Smooth muscle cell of the brain vasculature (primary cell): Measurements from ENCODE around the gene CDH26.
"Not testable (repeated sequence)": the region's sequence is repeated elsewhere in the genome, so short reads cannot be mapped to it uniquely, and the experiment has no call there.

ENCODE experiments used
- DNase-seq: peaks from one replicate; pipeline ENCODE4 v3.0.0-alpha.2; 2012; ENCODE audit warnings: low read depth, low spot score

The CDH26 gene

GRCh38 chr20:60011512-60012507 lies 53.6 kb downstream of the CDH26 start:
- DNase-seq = no peak

DNA sequence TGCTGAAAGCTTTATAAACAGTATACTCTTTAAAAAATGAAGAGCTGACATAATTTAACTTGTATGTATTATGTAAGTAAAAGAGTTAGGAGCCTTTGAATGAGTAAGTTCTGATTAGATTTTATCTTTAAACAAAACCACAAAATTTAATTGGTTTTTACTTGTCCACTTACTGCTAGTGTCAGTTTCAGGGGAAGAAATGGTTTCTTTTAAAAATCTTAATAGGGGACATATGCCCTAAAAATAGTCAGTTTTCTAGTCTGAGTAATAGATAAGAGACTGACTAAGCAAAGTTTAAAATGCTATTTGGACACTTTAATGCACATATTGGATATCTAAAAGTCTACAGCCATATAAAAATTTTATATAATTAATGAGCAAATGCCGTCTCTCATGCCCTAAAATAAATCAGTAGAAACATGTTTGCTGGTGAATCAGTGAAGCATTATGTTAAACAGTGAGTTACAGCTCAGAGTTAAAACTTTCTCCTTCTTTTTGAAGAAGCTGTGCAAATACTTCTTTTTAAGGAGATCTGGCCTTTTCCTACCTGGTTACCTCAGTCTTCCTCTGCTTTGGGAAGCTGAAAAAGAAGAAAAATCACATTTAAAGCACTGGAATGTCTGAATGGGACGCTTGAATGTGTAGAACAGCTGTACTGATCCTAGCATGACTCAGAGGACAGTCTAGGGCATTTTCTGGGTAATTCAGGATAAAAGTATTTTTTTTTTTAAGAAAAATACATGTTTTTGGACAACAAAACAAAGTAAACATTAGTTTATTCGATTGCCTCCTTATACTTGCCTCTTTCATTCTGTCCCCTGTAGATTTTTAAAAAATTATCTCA lies 55.3 kb downstream of the CDH26 start:
- no peak for DNase-seq

- no peak for DNase-seq
These were observed 58.2 kb downstream of the CDH26 start for GRCh38 chr20:60016406-60016805.

DNA sequence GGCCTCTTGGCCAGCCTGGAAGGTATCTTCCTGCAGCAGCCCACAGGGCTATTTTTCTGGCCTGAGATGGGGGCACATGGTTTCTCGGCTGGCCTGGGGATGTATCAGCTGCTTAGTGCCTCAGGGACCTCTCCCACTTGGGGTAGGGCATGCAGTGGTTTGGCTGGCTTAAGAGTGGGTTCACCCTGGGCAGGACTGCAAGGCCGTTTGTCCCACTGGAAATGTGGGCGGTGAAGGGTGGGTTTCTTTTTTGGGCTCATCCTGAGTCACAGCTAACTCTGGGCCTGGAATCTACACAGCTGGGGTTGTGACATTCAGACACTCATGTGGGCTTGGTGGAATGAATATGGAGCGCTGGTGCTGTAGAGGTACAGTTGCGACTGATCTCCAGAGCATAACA lies 62.0 kb downstream of the CDH26 start:
- no peak for DNase-seq

GRCh38 chr20:60021104-60021503 lies 62.9 kb downstream of the CDH26 start:
- no peak for DNase-seq

GRCh38 chr20:60022849-60023248 lies 64.6 kb downstream of the CDH26 start:
- no peak for DNase-seq

DNA sequence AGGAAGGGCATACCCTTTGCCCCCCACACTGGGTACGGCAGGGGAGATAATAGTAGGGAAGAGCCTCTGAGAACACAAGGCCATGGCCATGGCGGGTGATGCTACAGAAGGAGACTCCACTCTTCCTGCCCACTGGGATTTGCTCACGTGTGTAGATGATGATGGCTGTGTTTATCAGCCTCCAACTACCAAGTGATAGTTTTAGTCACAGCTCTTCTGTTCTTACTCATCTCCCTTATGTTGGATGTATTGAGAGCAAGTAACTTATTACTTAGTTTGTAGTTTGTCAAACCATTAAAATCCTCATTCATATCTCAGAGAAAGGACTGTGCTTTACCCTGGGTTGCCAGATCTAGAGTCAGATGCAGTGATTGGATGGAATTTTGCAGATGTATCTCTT lies 66.0 kb downstream of the CDH26 start:
- no peak for DNase-seq

DNA sequence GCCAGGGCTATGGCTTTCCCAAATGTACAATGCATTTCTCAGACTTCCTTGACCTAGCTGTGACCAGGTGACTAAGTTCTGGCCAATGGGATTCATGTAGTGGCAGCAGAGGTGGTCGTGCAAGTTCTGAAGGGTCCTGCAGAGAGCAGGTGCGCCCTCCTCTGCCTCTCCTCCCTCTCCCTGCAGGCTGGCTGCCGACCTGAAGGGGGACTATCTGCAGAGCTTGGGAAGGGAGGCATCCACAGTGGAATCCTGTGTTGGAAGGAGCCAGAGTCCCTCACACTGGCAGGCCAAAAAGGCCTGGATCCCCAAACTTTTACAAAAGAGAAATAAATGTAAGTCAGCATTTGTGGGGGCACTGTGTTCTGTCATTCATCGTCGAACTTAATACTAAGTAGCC lies 66.6 kb downstream of the CDH26 start:
- no peak for DNase-seq

DNA sequence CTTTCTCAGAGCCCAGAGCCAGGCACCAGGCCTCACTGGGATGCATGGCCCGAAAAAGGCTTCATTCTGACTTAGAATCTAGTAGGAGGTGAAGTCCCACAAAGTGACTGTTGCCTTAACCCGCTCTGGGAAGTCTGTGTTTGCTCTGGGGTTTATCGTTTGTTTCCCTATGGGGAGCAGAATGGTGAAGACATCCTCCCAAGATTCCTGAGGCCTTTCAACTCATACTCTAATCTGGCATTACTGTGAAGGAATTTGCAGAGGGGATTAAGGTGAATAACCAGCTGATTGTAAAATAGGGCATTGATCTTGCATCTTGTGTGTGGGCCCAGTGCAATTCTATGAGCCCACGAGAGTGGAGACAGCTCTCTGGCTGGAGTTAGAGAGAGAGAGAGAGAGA lies 67.8 kb downstream of the CDH26 start:
- DNase-seq = no peak

DNA sequence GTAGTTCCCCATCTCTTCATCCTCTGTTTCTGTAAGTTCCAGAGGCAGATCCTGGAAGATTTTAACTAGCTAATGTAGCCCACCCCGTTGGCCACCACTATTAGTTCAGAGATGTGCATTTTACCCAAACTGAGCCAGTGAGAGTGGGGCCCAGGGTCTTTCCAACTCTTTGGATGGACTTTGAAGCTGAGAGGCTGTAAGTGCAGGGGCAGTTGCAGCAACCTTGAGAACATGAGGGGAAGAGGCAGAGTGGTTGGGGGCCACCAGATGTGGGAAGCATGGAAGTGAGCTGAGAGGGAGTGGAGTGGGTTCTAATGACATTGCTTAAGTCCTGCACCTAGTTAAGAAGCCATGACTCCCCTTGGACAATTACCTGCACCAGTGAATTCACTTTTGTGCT lies 72.2 kb downstream of the CDH26 start:
- DNase-seq = no peak

DNA sequence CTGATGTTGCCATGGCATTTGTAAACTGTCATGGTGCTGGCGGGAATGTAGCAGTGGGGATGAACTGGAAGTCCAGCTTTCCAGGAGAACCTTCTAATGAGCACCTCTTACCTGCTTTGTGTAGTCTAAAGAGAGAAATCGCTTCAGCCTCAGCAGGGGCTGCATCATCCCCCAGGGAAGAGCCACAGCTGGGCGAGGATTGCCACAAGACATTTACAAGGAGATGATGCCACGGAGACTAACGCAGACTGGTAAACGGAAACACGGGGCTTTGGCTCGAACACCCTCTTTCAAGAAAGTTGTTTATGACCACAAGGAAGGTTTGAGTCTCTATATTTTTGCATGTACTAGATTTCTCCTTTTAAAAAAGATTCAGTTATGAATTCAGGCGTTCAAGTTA lies 72.9 kb downstream of the CDH26 start:
- no peak for DNase-seq

DNA sequence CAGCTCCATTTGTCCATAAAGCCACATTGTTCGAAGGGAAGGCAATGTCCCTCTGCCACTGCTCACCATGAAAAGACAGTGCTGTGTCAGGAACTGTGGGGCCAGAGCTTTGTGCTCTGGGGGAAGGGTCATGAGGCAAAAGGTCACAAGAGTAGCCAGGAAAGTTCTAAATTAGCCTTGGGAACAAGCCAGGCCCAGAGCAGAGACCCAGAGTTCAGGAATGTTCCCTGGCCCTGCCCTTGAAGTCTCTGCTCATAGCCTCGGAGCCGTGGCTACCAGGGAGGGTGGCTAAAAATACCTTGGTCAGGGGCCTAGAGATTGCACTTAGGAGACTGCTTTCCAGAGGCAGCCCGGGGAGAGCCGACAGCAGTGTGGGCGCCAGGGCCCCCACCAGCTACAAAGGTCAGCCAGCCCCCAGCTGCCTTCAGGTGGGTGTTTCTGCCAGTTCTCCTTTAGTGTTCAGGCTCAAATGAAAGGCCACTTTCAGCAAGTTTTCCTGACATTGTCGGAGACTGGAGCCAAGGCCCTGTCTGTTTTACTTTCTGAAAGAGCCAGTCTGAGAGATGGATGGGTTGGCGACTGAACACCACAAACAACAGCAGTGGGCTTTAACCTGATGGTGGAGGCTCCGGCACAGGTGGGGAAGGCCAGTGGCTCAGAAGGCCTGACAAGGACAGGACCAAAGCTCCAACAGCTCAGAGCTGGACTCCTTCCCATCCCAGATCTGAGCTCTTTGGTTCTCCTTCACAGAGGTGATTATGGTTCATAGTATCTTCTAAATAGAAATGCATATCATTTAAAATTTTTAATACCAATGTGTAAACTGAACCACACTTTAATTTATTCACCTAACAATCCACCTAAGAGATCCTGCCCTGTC lies 76.2 kb downstream of the CDH26 start:
- DNase-seq = no peak

- DNase-seq = no peak
These were observed 77.3 kb downstream of the CDH26 start for GRCh38 chr20:60035486-60035885.

DNA sequence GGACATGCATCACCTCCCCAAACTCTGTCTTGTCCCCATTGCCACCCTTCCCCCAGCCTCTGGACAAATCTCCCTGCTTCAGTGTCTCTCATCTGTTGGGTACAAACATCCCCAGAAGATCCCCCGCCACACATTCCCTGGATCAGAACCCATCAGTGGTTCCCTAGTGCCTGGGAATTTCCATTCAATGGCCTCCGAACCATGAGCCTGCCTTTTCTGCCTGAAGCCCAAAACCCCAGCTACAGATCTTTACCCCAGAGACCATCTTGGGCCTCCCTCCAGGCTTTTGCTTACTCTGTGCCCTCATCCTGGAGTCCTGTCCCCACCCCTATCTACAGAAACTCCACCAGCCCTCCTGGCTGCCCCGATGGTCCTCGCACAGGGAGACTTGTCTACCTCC lies 78.1 kb downstream of the CDH26 start:
- DNase-seq = no peak

GRCh38 chr20:60036746-60037499 lies 78.7 kb downstream of the CDH26 start:
- no peak for DNase-seq

DNA sequence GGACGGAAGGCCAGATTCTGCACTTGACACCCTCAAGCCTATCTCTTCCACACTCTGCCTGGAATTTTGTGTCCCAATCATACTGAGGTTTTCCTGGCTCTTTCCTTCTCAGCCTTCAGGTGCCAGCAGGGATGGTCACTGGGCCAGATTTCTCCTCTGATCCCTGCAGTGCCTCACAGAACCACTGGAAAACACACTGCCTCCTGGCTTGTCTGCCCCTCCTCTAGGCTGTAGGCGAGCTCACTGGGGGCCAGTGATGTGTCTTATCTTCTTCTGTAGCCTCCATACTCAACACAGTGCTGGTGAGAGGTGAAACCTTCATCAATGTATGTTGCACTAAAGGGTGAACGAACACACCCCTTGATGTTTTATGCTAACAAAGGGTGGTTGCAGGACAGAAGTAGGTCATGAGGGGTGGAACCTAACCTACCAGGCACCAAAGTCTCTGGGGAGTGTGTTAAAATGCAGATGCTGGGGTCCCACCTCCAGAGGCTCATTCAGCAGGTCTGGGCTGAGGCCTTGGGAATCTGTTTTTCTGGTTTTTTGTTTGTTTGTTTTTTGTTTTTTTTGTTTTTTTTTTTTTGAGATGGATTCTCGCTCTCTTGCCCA lies 80.3 kb downstream of the CDH26 start:
- no peak for DNase-seq

DNA sequence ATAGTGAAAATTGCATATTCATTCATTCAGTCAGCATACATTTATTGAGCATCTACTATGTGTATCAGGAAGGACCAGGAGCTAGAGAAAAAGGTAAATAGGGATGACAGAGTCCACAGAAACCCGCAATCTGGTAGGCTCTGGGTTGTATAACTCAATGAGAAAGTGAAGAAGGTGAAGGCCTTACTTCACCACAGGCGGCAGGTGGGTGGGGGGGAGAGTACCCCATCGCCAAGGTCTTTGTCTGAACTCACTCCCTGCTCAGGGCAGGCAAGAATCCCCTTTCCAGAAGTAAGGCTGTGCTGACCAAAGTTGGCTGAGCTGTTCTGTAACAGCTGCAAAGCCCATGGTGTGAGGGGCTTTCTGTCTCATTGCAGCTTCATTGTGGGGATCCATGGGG lies 81.3 kb downstream of the CDH26 start:
- DNase-seq = no peak

DNA sequence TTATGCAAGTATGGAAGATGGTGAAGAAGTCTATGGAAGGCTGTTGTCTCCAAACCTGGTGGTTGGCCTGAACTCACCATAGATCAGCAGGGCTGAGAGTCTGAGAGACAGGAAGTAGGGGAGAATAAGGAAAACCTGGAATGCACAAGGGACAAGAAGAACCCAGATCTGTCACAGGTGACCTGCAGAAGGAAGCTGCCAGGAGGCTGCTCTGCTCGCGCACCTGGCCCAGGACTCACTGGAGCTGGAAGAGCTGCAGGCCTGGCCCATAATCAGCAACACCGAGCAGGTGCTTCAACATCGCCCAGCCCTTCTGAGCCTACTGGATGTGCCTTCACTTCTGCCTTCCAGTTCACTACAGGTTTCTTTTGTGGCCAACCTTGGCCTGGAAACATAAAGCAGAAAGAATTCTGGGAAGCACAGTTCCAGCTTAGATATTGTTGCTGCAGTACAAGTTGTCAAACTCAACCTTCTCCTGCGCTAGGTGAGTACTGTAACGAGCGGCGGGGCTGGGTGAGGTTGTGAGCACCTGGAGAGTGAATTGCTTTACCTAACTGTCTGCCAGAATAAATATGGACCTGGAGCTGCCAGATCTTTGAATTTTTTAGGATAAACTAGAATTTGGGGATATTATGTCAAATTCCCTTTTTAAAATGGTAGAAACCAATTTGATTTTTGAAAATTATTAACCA lies 82.4 kb downstream of the CDH26 start:
- no peak for DNase-seq

DNA sequence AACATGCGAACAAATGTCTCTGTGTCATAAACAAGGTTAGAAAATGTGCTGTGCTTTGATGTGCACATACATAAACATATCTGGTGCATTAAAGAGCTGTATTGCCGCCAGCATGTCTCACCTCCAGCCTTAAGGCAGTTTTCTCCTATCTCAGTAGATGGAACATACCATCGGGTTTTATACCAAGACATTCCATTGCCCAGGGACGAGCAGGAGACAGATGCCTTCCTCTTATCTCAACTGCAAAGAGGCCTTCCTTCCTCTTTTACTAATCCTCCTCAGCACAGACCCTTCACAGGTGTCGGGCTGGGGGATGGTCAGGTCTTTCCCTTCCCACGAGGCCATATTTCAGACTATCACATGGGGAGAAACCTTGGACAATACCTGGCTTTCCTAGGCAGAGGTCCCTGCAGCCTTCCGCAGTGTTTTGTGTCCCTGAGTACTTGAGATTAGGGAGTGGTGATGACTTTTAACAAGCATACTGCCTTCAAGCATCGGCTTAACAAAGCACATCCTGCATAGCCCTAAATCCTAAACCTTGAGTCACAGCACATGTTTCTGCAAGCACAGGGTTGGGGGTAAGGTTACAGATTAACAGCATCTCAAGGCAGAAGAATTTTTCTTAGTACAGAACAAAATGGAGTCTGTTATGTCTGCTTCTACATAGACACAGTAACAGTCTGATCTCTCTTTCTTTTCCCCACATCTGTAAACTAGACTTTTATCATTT lies 83.4 kb downstream of the CDH26 start:
- DNase-seq = not testable (repeated sequence)
